Measurements from ENCODE around the gene KDM6B.
A peak's percentile ranks its signal among the peaks of the same experiment; 100 is the strongest.

The KDM6B gene

DNA sequence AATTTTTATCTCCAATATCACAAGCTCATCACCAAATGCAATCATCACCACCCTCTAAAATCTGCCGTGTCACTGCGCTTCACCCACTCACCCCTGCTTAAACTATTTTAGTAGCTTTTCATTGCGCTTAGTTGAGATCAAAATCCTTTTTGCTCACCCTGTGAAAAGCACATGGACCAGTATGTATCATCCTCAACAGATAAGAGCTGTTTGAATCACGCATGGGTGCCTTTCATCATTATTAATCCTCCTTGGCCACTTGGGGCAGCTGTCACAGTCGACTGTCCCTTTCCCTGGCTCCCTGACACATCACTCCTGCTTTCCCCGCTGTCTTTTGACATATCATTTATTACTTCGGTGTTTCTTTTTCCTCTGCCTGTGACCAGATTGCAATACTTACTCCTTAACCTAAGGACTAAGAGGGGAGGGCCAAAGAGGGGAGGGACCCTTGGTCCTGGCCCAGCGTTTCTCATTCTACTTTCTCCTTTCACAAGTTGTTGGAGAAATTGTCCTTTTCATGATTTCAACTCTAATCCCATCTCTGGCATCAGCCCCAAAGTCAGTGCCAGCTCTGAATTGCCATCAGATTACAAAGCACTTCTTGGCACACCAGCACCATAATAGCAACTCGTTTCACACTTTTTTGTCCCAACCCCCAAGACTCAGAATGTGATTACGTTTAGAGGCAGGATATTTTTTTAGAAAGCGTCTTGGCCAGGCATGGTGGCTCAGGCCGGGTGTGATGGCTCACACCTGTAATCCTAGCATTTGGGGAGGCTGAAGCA lies 8.6 kb upstream of the KDM6B start:
- Histone ChIP-seq H3K4me1 (ENCODE audit: control insufficient read depth, insufficient read depth, low read depth, low read length) (no peaks in the 10 kb centered on the region), H3K4me3 (ENCODE audit: insufficient read depth in 1 of 2, low read depth in 1 of 2, low read length in 2 of 2) (no peak overlapping the region), H3K18ac (ENCODE audit: low read depth in 1 of 2, low read length in 2 of 2) (no peak overlapping the region), H2AFZ (ENCODE audit: low read depth, low read length) (no peak overlapping the region), H3K23ac (ENCODE audit: low read length in 2 of 2) (no peak overlapping the region), H3K79me1 (replicated peaks; ENCODE audit: low read length, poor library complexity, severe bottlenecking) (no peaks in the 10 kb centered on the region), H3K4ac (ENCODE audit: low read depth in 1 of 2, low read length in 2 of 2) (no peak overlapping the region), H2BK12ac (ENCODE audit: low read length in 2 of 2) (no peak overlapping the region), H4K91ac (ENCODE audit: low read length) (no peak overlapping the region), H3K14ac (ENCODE audit: low read length in 2 of 2) (no peak overlapping the region), H3K9me3 (ENCODE audit: control insufficient read depth, low read length) (no peaks in the 10 kb centered on the region), H2BK5ac (ENCODE audit: low read depth, low read length, poor library complexity, severe bottlenecking) (no peak overlapping the region), H3K27me3 (ENCODE audit: control insufficient read depth in 1 of 2, insufficient read depth in 1 of 2, low read length in 2 of 2) (peaks cover 6 to 36% of the 10 kb centered on the region in 2 experiments), H3K27ac (ENCODE audit: low read length, poor library complexity, severe bottlenecking) (no peak overlapping the region), H3K4me2 (ENCODE audit: low read length, poor library complexity, severe bottlenecking) (no peak overlapping the region), H2BK120ac (ENCODE audit: low read depth, low read length) (no peak overlapping the region), H4K8ac (ENCODE audit: low read length) (no peak overlapping the region), H3K36me3 (ENCODE audit: control insufficient read depth in 1 of 2, insufficient read depth in 2 of 2, low read depth in 1 of 2, low read length in 2 of 2) (no peaks in the 10 kb centered on the region), H3K9ac (ENCODE audit: low read length) (peak overlapping the region; percentile 33), H2BK15ac (ENCODE audit: low read depth, poor library complexity, severe bottlenecking) (no peak overlapping the region), H2AK5ac (ENCODE audit: low read length, severe bottlenecking) (no peak overlapping the region)
- peak; percentile 24 for DNase-seq
- WGBS = 62% methylated on average over 11 of the region's 12 CpGs

DNA sequence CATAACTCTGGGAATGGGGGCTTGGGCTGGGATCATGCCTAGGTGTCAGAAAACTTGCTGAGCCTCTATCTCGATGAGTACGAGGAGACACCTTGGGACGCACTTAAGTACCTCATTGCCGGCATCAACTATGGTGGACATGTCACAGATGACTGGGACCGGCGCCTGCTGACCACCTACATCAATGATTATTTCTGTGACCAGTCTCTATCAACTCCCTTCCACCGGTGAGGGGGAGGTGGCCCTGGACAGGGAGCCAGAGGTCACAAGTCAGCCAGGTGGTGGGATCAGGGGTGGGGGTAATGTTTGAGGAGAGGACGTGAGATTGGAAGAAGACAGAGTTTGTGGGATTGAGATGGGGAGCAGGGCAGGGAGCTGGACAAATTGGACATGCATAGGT lies 3.4 kb upstream of the KDM6B start:
- H2AK5ac ChIP-seq (ENCODE audit: low read length, severe bottlenecking) = no peak overlapping the region
- no peak overlapping the region for H2BK15ac ChIP-seq (ENCODE audit: low read depth, poor library complexity, severe bottlenecking)
- 95% methylated on average over 8 of the region's 8 CpGs for WGBS
- no peak overlapping the region for H2AFZ ChIP-seq (ENCODE audit: low read depth, low read length)
- H3K27ac ChIP-seq (ENCODE audit: low read length, poor library complexity, severe bottlenecking) = no peak overlapping the region
- H3K4me1 ChIP-seq (ENCODE audit: control insufficient read depth, insufficient read depth, low read depth, low read length) = peaks cover 14% of the 10 kb centered on the region
- H3K9me3 ChIP-seq (ENCODE audit: control insufficient read depth, low read length) = no peaks in the 10 kb centered on the region
- no peak for DNase-seq
- peaks cover 1% of the 10 kb centered on the region for H3K79me1 ChIP-seq (replicated peaks; ENCODE audit: low read length, poor library complexity, severe bottlenecking)
- H3K4ac ChIP-seq (ENCODE audit: low read depth in 1 of 2, low read length in 2 of 2) = no peak overlapping the region
- H4K8ac ChIP-seq (ENCODE audit: low read length) = no peak overlapping the region
- peaks cover 22 to 27% of the 10 kb centered on the region in 2 experiments for H3K27me3 ChIP-seq (ENCODE audit: control insufficient read depth in 1 of 2, insufficient read depth in 1 of 2, low read length in 2 of 2)
- H3K23ac ChIP-seq (ENCODE audit: low read length in 2 of 2) = peak overlapping the region in 1 of 2 experiments; percentile 56
- H2BK120ac ChIP-seq (ENCODE audit: low read depth, low read length) = no peak overlapping the region
- no peak overlapping the region for H4K91ac ChIP-seq (ENCODE audit: low read length)
- H3K4me3 ChIP-seq (ENCODE audit: insufficient read depth in 1 of 2, low read depth in 1 of 2, low read length in 2 of 2) = no peak overlapping the region
- no peak overlapping the region for H3K14ac ChIP-seq (ENCODE audit: low read length in 2 of 2)
- no peaks in the 10 kb centered on the region for H3K36me3 ChIP-seq (ENCODE audit: control insufficient read depth in 1 of 2, insufficient read depth in 2 of 2, low read depth in 1 of 2, low read length in 2 of 2)
- H2BK12ac ChIP-seq (ENCODE audit: low read length in 2 of 2) = no peak overlapping the region
- no peak overlapping the region for H3K4me2 ChIP-seq (ENCODE audit: low read length, poor library complexity, severe bottlenecking)
- no peak overlapping the region for H2BK5ac ChIP-seq (ENCODE audit: low read depth, low read length, poor library complexity, severe bottlenecking)
- no peak overlapping the region for H3K18ac ChIP-seq (ENCODE audit: low read depth in 1 of 2, low read length in 2 of 2)
- H3K9ac ChIP-seq (ENCODE audit: low read length) = no peak overlapping the region

DNA sequence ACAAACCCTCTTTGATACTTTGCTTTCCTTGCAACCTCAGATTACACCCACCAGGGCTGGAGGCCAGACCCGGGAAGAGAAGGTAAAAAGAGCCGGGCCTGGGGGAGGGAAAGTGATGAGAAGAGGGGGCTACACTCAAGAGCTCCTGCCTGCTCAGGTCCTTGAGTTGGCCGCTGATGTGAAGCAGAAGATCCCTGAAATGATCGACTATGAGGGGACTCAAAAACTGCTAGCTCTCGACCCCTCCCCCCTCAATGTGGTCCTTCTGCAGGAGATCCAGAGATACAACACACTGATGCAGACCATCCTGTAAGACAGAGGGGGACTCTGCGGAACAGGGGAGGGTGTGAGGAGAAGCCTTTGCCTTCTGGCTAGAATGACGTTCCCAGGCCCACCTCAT lies 2.8 kb upstream of the KDM6B start:
- WGBS = 83% methylated on average over 6 of the region's 7 CpGs
- H3K79me1 ChIP-seq (replicated peaks; ENCODE audit: low read length, poor library complexity, severe bottlenecking) = peaks cover 1% of the 10 kb centered on the region
- no peak overlapping the region for H3K23ac ChIP-seq (ENCODE audit: low read length in 2 of 2)
- H4K91ac ChIP-seq (ENCODE audit: low read length) = no peak overlapping the region
- H3K18ac ChIP-seq (ENCODE audit: low read depth in 1 of 2, low read length in 2 of 2) = no peak overlapping the region
- DNase-seq = no peak
- peaks cover 22 to 27% of the 10 kb centered on the region in 2 experiments for H3K27me3 ChIP-seq (ENCODE audit: control insufficient read depth in 1 of 2, insufficient read depth in 1 of 2, low read length in 2 of 2)
- no peak overlapping the region for H2AFZ ChIP-seq (ENCODE audit: low read depth, low read length)
- H3K9me3 ChIP-seq (ENCODE audit: control insufficient read depth, low read length) = no peaks in the 10 kb centered on the region
- no peak overlapping the region for H4K8ac ChIP-seq (ENCODE audit: low read length)
- H2BK12ac ChIP-seq (ENCODE audit: low read length in 2 of 2) = peak overlapping the region in 1 of 2 experiments; percentile 56
- H3K36me3 ChIP-seq (ENCODE audit: control insufficient read depth in 1 of 2, insufficient read depth in 2 of 2, low read depth in 1 of 2, low read length in 2 of 2) = no peaks in the 10 kb centered on the region
- no peak overlapping the region for H3K14ac ChIP-seq (ENCODE audit: low read length in 2 of 2)
- H3K4me3 ChIP-seq (ENCODE audit: insufficient read depth in 1 of 2, low read depth in 1 of 2, low read length in 2 of 2) = no peak overlapping the region
- H3K27ac ChIP-seq (ENCODE audit: low read length, poor library complexity, severe bottlenecking) = no peak overlapping the region
- H3K4me1 ChIP-seq (ENCODE audit: control insufficient read depth, insufficient read depth, low read depth, low read length) = peaks cover 14% of the 10 kb centered on the region
- no peak overlapping the region for H2BK15ac ChIP-seq (ENCODE audit: low read depth, poor library complexity, severe bottlenecking)
- H2BK120ac ChIP-seq (ENCODE audit: low read depth, low read length) = no peak overlapping the region
- no peak overlapping the region for H2AK5ac ChIP-seq (ENCODE audit: low read length, severe bottlenecking)
- no peak overlapping the region for H3K4me2 ChIP-seq (ENCODE audit: low read length, poor library complexity, severe bottlenecking)
- H3K4ac ChIP-seq (ENCODE audit: low read depth in 1 of 2, low read length in 2 of 2) = no peak overlapping the region
- H2BK5ac ChIP-seq (ENCODE audit: low read depth, low read length, poor library complexity, severe bottlenecking) = no peak overlapping the region
- H3K9ac ChIP-seq (ENCODE audit: low read length) = no peak overlapping the region

DNA sequence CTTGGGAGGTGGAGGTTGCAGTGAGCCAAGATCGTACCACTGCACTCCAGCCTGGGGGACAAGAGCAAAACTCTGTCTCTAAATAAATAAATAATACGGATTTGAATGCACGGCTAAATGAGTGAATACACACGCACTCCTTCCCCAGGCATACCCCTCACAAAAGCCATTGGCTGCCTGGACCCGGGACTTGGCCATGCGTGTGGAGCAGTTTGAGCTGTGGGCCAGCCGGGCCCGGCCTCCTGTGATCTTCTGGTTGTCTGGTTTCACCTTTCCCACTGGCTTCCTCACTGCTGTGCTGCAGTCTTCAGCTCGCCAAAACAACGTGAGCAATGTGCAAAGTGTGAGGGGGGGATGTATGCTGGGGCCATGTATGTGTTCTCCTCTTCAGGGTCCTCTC lies 1.6 kb upstream of the KDM6B start:
- no peak overlapping the region for H3K23ac ChIP-seq (ENCODE audit: low read length in 2 of 2)
- no peak overlapping the region for H3K4me3 ChIP-seq (ENCODE audit: insufficient read depth in 1 of 2, low read depth in 1 of 2, low read length in 2 of 2)
- 85% methylated on average over 8 of the region's 10 CpGs for WGBS
- no peak overlapping the region for H3K27ac ChIP-seq (ENCODE audit: low read length, poor library complexity, severe bottlenecking)
- no peak overlapping the region for H3K9ac ChIP-seq (ENCODE audit: low read length)
- DNase-seq = no peak
- H2BK12ac ChIP-seq (ENCODE audit: low read length in 2 of 2) = no peak overlapping the region
- no peak overlapping the region for H2AK5ac ChIP-seq (ENCODE audit: low read length, severe bottlenecking)
- no peaks in the 10 kb centered on the region for H3K9me3 ChIP-seq (ENCODE audit: control insufficient read depth, low read length)
- H4K91ac ChIP-seq (ENCODE audit: low read length) = no peak overlapping the region
- no peak overlapping the region for H2AFZ ChIP-seq (ENCODE audit: low read depth, low read length)
- H3K4me1 ChIP-seq (ENCODE audit: control insufficient read depth, insufficient read depth, low read depth, low read length) = peaks cover 19% of the 10 kb centered on the region
- H2BK15ac ChIP-seq (ENCODE audit: low read depth, poor library complexity, severe bottlenecking) = no peak overlapping the region
- no peak overlapping the region for H3K14ac ChIP-seq (ENCODE audit: low read length in 2 of 2)
- H3K4ac ChIP-seq (ENCODE audit: low read depth in 1 of 2, low read length in 2 of 2) = no peak overlapping the region
- peaks cover 3% of the 10 kb centered on the region for H3K79me1 ChIP-seq (replicated peaks; ENCODE audit: low read length, poor library complexity, severe bottlenecking)
- H3K27me3 ChIP-seq (ENCODE audit: control insufficient read depth in 1 of 2, insufficient read depth in 1 of 2, low read length in 2 of 2) = peaks cover 22 to 27% of the 10 kb centered on the region in 2 experiments
- no peak overlapping the region for H3K18ac ChIP-seq (ENCODE audit: low read depth in 1 of 2, low read length in 2 of 2)
- no peak overlapping the region for H4K8ac ChIP-seq (ENCODE audit: low read length)
- no peaks in the 10 kb centered on the region for H3K36me3 ChIP-seq (ENCODE audit: control insufficient read depth in 1 of 2, insufficient read depth in 2 of 2, low read depth in 1 of 2, low read length in 2 of 2)
- no peak overlapping the region for H2BK5ac ChIP-seq (ENCODE audit: low read depth, low read length, poor library complexity, severe bottlenecking)
- H3K4me2 ChIP-seq (ENCODE audit: low read length, poor library complexity, severe bottlenecking) = no peak overlapping the region
- no peak overlapping the region for H2BK120ac ChIP-seq (ENCODE audit: low read depth, low read length)

Measured in mesenchymal stem cell (in vitro differentiated cells and primary cell).